MCF 10A (cell line): ENCODE measurements around the gene EME1. TPM values are rescaled to one million over a fixed set of nuclear protein-coding genes. Genes with fewer than 3 reads are reported as not detected.

Experiments
- BruUV-seq: library from RNA; stranded (reverse); fragments of 400-500 nt; replicated peaks from 2 replicates; lab custom pipeline; 2021; lab: Mats Ljungman, UMichigan
- CTCF ChIA-PET: fragments of 300-600 bp; sonication (Branson Sonifier 250); formaldehyde crosslinking; extraction: SDS; loops from one replicate; lab custom pipeline; 2021; ENCODE audit warnings: antibody characterized with exemption, inconsistent platforms; lab: Yijun Ruan, JAX
- POLR2A ChIA-PET: fragments of 300-600, 350-650 bp; sonication (Branson Sonifier 250); formaldehyde crosslinking; extraction: SDS; loops from one replicate; lab custom pipeline; 2020; ENCODE audit warnings: antibody characterized with exemption, inconsistent platforms; lab: Yijun Ruan, JAX
- DNase-seq: peaks from one replicate; pipeline ENCODE4 v3.0.0-alpha.2; 2018; ENCODE audit not compliant: unreplicated experiment
- H3K27ac Mint-ChIP-seq: one replicate; pipeline ENCODE4 v1.8.0; 2022; ENCODE audit warnings: mild to moderate bottlenecking, low read depth, mixed read lengths; ENCODE audit not compliant: unreplicated experiment
- H3K27me3 Mint-ChIP-seq: one replicate; pipeline ENCODE4 v1.8.0; 2022; ENCODE audit warnings: mixed read lengths; ENCODE audit not compliant: insufficient read depth, unreplicated experiment
- H3K36me3 Mint-ChIP-seq: one replicate; pipeline ENCODE4 v1.8.0; 2022; ENCODE audit warnings: mild to moderate bottlenecking, moderate library complexity, mixed read lengths; ENCODE audit not compliant: insufficient read depth, unreplicated experiment
- H3K4me1 Mint-ChIP-seq: one replicate; pipeline ENCODE4 v1.8.0; 2022; ENCODE audit warnings: mixed read lengths; ENCODE audit not compliant: insufficient read depth, unreplicated experiment
- H3K4me3 Mint-ChIP-seq: one replicate; pipeline ENCODE4 v1.8.0; 2022; ENCODE audit warnings: mild to moderate bottlenecking, moderate library complexity, mixed read lengths; ENCODE audit not compliant: unreplicated experiment
- H3K9me3 Mint-ChIP-seq: one replicate; pipeline ENCODE4 v1.8.0; 2022; ENCODE audit warnings: mixed read lengths; ENCODE audit not compliant: unreplicated experiment
- CTCF ChIP-seq: fragments of 200-600 bp; IDR thresholded peaks from one replicate; pipeline ENCODE4 v1.8.0; 2022; ENCODE audit warnings: antibody characterized with exemption, mild to moderate bottlenecking; ENCODE audit not compliant: unreplicated experiment
- intact Hi-C: fragments of 100-400 bp; cut with micrococcal nuclease; formaldehyde crosslinking; loops from 2 replicates; pipeline ENCODE4 v1.14.1; 2022
- total RNA-seq: library from RNA; stranded (reverse); gene quantifications from 2 replicates; pipeline ENCODE4 v1.2.3, GENCODE V29; 2022

The EME1 gene
- total RNA-seq, 1 experiment from 2014 or later: 6.0 TPM

- peaks cover 5% of the 10 kb centered on the region for H3K4me1 Mint-ChIP-seq
- POLR2A ChIA-PET: interaction anchor here (0.8 to 2.5 kb wide), 7 partner anchors 8 to 98 kb away, joined by 3 to 12 read pairs (median 6); partner anchors contain the start of genes EME1, LRRC59 and MRPL27
- no peaks in the 10 kb centered on the region for H3K9me3 Mint-ChIP-seq
- no peak for DNase-seq
- no peak overlapping the region for H3K27ac Mint-ChIP-seq
- no peak overlapping the region for H3K4me3 Mint-ChIP-seq
- H3K27me3 Mint-ChIP-seq: no peaks in the 10 kb centered on the region
- TF ChIP-seq CTCF: no peak
- CTCF ChIA-PET: interaction anchor here (0.6 to 4.5 kb wide), 9 partner anchors 8 to 181 kb away, joined by 3 to 37 read pairs (median 4); partner anchors contain the start of genes COL1A1, LRRC59 and RSAD1
- intact Hi-C loops: no loop called here
- no TSS peak for BruUV-seq
- H3K36me3 Mint-ChIP-seq: peaks cover 72% of the 10 kb centered on the region
These were observed 8.9 kb downstream of the EME1 start for GRCh38 chr17:50381920-50382319.

GRCh38 chr17:50382931-50383330, 9.9 kb downstream of the EME1 start:
- POLR2A ChIA-PET: interaction anchor here (1.0 kb wide), 1 partner anchor 63 kb away, joined by 3 read pairs; no protein-coding TSS in a partner anchor
- CTCF ChIA-PET: interaction anchor here (0.8 to 3.0 kb wide), 4 partner anchors 9 to 182 kb away, joined by 3 to 37 read pairs (median 6); partner anchors contain the start of genes COL1A1, LRRC59 and RSAD1
- intact Hi-C loops: no loop called here
- no peaks in the 10 kb centered on the region for H3K9me3 Mint-ChIP-seq
- TF ChIP-seq CTCF: no peak
- DNase-seq: no peak
- H3K36me3 Mint-ChIP-seq: peaks cover 79% of the 10 kb centered on the region
- peaks cover 5% of the 10 kb centered on the region for H3K4me1 Mint-ChIP-seq
- H3K27me3 Mint-ChIP-seq: no peaks in the 10 kb centered on the region
- no peak overlapping the region for H3K4me3 Mint-ChIP-seq
- H3K27ac Mint-ChIP-seq: no peak overlapping the region
- BruUV-seq: no TSS peak

GRCh38 chr17:50386510-50386909, 13.5 kb downstream of the EME1 start:
- intact Hi-C loops: no loop called here
- no TSS peak for BruUV-seq
- no peak overlapping the region for H3K4me3 Mint-ChIP-seq
- TF ChIP-seq CTCF: no peak
- H3K27ac Mint-ChIP-seq: no peak overlapping the region
- ChIA-PET POLR2A (interaction anchor here (1.1 to 3.9 kb wide), 2 partner anchors 10 to 41 kb away, joined by 4 to 22 read pairs; partner anchors contain the start of gene LRRC59), CTCF (interaction anchor here (1.3 to 2.2 kb wide), 2 partner anchors 10 to 11 kb away, joined by 4 to 6 read pairs; partner anchors contain the start of gene LRRC59)
- H3K4me1 Mint-ChIP-seq: peaks cover 5% of the 10 kb centered on the region
- no peaks in the 10 kb centered on the region for H3K27me3 Mint-ChIP-seq
- H3K9me3 Mint-ChIP-seq: no peaks in the 10 kb centered on the region
- H3K36me3 Mint-ChIP-seq: peaks cover 98% of the 10 kb centered on the region
- DNase-seq: no peak

- peaks cover 98% of the 10 kb centered on the region for H3K36me3 Mint-ChIP-seq
- no peak for DNase-seq
- no peaks in the 10 kb centered on the region for H3K9me3 Mint-ChIP-seq
- ChIA-PET CTCF (interaction anchor here (1.2 kb wide), 1 partner anchor 8 kb away, joined by 4 read pairs; the partner anchor contains the start of gene LRRC59), POLR2A (interaction anchor here (0.9 to 1.7 kb wide), 3 partner anchors 9 to 95 kb away, joined by 3 to 5 read pairs (median 4); partner anchors contain the start of genes EME1, LRRC59 and MRPL27)
- no peaks in the 10 kb centered on the region for H3K4me1 Mint-ChIP-seq
- no peak overlapping the region for H3K27ac Mint-ChIP-seq
- H3K4me3 Mint-ChIP-seq: no peak overlapping the region
- no peak for TF ChIP-seq CTCF
- intact Hi-C loops: no loop called here
- H3K27me3 Mint-ChIP-seq: no peaks in the 10 kb centered on the region
- no TSS peak for BruUV-seq
These were observed 15.7 kb downstream of the EME1 start for GRCh38 chr17:50388728-50389127.
